Bronchial epithelial cell (primary cell): Measurements from ENCODE around the gene EPS8L1. TPM values are rescaled to one million over a fixed set of nuclear protein-coding genes. Genes with fewer than 3 reads are reported as not detected.

Experiments
- DNase-seq: peaks from one replicate; pipeline ENCODE4 v3.0.0-alpha.2; 2010; ENCODE audit warnings: low read depth
- FAIRE-seq: peaks from 2 replicates; lab custom pipeline; 2011; peaks lifted over from hg19 to GRCh38; lab: Jason Lieb, UNC
- H3K27me3 ChIP-seq: 2 replicates; pipeline ENCODE4 v1.5.1; 2011; ENCODE audit warnings: low read length; ENCODE audit not compliant: control insufficient read depth, insufficient read depth
- H3K36me3 ChIP-seq: 2 replicates; pipeline ENCODE4 v1.5.1; 2011; ENCODE audit warnings: low read length; ENCODE audit not compliant: control insufficient read depth, insufficient read depth
- H3K4me3 ChIP-seq: 2 replicates; pipeline ENCODE4 v1.5.1; 2011; ENCODE audit warnings: mild to moderate bottlenecking, low read depth, low read length, control low read depth
- CTCF ChIP-seq: IDR thresholded peaks from 2 replicates; pipeline ENCODE4 v1.5.1; 2011; ENCODE audit warnings: mild to moderate bottlenecking, moderate library complexity, low read length, control low read depth, inconsistent platforms; ENCODE audit not compliant: insufficient read depth, severe bottlenecking
- total RNA-seq: library from RNA; depleted of rRNA; stranded (reverse); fragments of >200 nt; gene quantifications from 2 replicates; pipeline ENCODE4 v1.2.1, GENCODE V29; 2014

EPS8L1 gene
- total RNA-seq, 1 donor from 2014 or later = 117 TPM

- no peak for FAIRE-seq
- no peak for DNase-seq
- Histone ChIP-seq H3K36me3 (peaks cover 7% of the 10 kb centered on the region), H3K27me3 (no peaks in the 10 kb centered on the region), H3K4me3 (no peak overlapping the region)
- no peak for TF ChIP-seq CTCF
Observed at GRCh38 chr19:55111238-55111831, 35.7 kb downstream of the EPS8L1 start.

- Histone ChIP-seq H3K27me3 (no peaks in the 10 kb centered on the region), H3K36me3 (peaks cover 7% of the 10 kb centered on the region), H3K4me3 (no peak overlapping the region)
- TF ChIP-seq CTCF = no peak
- FAIRE-seq (no peak), DNase-seq (no peak)
Observed at GRCh38 chr19:55112246-55112776, 36.6 kb downstream of the EPS8L1 start.

- TF ChIP-seq CTCF = peak; percentile 13
- Histone ChIP-seq H3K4me3 (no peak overlapping the region), H3K36me3 (peaks cover 7% of the 10 kb centered on the region), H3K27me3 (no peaks in the 10 kb centered on the region)
- DNase-seq (no peak), FAIRE-seq (no peak)
Observed at GRCh38 chr19:55112777-55113569, 37.3 kb downstream of the EPS8L1 start.

DNA sequence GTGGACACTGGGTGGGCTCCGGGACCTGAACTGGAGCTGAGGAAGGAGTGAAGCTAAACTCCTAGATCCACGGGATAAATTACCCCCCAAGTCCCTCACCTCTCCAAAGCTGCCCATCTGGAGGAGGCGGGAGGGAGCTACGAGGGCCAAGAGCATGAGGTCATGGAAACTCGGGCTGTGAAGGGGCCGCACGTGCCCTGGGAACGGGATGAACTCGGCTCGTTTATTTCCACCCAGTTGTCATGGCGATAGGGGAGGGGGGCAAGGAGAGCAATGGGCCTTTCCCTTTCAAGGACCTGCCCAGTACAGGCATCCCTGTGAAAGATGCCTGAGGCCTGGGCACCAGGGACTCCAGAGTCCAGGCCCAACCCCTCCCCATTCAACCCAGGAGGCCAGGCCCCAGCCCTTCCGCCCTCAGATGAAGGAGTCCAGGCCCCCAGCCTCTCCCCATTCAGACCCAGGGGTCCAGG, 37.9 kb downstream of the EPS8L1 start:
- Histone ChIP-seq H3K36me3 (peaks cover 7% of the 10 kb centered on the region), H3K27me3 (no peaks in the 10 kb centered on the region), H3K4me3 (no peak overlapping the region)
- DNase-seq = no peak
- no peak for FAIRE-seq
- TF ChIP-seq CTCF = no peak

GRCh38 chr19:55114566-55115145, 39.0 kb downstream of the EPS8L1 start:
- FAIRE-seq (no peak), DNase-seq (no peak)
- no peak for TF ChIP-seq CTCF
- no peaks in the 10 kb centered on the region for H3K27me3 ChIP-seq
- H3K36me3 ChIP-seq = peaks cover 5% of the 10 kb centered on the region
- H3K4me3 ChIP-seq = no peak overlapping the region
